Measurements from ENCODE around the gene FAM186B.
A peak's percentile ranks its signal among the peaks of the same experiment; 100 is the strongest.

FAM186B gene

DNA sequence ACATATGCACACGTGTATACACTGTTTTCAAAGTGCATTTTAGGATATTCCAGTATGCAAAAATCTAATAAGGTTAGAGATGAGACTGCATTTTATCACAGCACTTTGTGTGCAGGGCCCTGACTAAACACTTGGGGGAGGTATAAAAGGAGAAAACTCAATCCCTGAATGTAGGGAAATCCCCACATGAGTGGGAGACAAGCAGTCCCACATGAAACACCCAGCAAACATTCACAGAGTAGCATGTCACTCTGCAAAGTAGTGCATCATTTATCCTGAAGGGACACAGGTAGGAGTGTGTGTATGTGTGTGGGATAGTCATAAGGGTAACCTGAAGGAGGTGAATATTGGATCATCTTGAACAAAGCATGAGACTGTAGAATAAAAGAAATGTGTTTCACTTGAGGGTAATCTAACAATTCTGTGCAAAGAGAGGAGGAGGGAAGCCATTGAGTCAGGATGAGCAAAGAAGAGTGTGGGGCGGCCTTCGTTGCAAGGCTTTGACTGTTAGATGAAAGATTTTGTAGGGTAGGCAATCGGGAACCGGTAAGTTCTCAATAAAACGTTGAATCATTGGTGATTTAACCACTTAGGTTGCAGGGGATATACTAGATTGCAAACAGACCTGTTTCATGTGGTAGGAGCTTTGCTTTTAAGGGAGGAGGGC is 20.9 kb upstream of the FAM186B start:
- TF ChIP-seq ZFX (IDR thresholded peaks at IDR 0.05; ENCODE audit: borderline replicate concordance): no peak
- TF ChIP-seq, protein P1, sequence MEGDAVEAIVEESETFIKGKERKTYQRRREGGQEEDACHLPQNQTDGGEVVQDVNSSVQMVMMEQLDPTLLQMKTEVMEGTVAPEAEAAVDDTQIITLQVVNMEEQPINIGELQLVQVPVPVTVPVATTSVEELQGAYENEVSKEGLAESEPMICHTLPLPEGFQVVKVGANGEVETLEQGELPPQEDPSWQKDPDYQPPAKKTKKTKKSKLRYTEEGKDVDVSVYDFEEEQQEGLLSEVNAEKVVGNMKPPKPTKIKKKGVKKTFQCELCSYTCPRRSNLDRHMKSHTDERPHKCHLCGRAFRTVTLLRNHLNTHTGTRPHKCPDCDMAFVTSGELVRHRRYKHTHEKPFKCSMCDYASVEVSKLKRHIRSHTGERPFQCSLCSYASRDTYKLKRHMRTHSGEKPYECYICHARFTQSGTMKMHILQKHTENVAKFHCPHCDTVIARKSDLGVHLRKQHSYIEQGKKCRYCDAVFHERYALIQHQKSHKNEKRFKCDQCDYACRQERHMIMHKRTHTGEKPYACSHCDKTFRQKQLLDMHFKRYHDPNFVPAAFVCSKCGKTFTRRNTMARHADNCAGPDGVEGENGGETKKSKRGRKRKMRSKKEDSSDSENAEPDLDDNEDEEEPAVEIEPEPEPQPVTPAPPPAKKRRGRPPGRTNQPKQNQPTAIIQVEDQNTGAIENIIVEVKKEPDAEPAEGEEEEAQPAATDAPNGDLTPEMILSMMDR (IDR thresholded peaks at IDR 0.05): no peak

DNA sequence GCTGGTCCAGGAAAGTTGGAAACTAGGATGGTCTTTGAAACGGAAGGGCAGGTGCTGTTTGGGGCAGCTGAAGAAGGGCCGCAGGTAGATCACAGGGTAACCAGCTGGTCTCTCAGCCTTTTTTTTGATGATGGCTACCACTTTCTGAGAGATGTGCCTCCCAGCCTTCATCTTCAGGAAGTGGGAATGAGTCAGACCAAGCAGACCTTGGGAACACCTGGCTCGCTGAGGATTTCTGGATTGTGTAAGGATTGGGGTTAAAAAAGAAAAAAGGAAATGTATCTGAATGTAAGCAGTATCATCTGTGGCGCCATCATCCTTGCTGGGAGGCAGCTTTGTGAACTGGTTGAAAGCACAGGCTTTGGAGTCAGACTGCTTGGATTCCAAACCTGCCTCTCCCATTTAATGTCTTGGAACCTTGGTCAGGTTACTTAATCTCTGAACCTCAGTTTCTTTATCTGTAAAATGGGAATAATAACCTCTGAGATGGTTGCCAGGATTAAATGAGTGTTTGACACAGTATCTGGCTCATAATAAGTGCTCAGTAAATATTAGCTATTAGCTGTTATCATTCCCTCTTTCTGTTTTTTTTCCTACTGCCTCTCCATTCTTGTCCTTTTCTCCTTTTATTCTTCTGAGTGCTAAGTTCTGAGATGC is 19.6 kb upstream of the FAM186B start:
- H3K27ac ChIP-seq: peak overlapping the region; percentile 78
- TF ChIP-seq, protein P1 (IDR thresholded peaks at IDR 0.05): no peak
- no peak for TF ChIP-seq ZFX (IDR thresholded peaks at IDR 0.05; ENCODE audit: borderline replicate concordance)

More for the DNA sequence above, 20.9 kb upstream of the FAM186B start:
- H3K27ac ChIP-seq: no peak overlapping the region

DNA sequence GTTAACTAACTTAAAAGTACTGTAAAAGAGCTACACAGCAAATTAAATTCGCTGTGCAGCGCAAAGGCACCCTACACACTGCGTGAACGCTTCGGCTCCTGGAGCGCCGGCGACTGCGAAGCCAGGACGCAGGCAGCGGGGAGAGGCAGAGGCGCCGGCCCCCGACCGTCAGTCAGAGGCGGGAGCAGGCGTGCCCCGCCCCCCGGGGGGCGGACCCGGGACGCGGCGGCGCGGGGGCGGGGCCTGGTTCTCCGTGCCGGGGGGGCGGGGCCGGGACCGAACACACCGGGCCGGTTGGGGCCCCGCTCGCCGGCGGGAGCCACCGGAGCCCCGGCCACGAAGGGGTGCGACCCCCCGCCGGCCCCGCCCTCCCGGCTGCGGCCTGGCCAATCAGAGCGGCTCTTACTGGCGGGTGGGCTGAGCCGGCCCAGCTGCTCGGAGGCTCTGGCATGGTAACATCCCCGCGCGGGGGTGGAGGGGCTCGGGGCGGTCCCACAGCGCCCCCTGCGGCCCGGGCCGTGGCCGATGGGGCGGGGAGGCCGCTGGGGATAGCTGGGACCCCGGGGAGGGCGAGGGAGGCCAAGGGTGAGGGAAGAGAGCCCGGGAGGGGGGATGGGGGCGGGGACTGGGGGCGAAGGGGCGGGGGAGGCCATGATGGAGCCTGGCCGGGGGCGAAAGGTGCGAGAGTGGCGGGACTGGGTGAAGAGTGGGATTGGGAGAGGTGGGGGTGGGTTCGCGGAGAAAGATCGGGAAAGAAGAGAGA is 17.9 kb upstream of the FAM186B start, which contains the start of gene PRPF40B:
TSS of gene PRPF40B (plus strand) at position 420 of the 763 bp plus-strand sequence. CDS start at position 450, 30 bp downstream.
- no peak for TF ChIP-seq ZFX (IDR thresholded peaks at IDR 0.05; ENCODE audit: borderline replicate concordance)
- TF ChIP-seq, protein P1 (IDR thresholded peaks at IDR 0.05): peak; percentile 81

DNA sequence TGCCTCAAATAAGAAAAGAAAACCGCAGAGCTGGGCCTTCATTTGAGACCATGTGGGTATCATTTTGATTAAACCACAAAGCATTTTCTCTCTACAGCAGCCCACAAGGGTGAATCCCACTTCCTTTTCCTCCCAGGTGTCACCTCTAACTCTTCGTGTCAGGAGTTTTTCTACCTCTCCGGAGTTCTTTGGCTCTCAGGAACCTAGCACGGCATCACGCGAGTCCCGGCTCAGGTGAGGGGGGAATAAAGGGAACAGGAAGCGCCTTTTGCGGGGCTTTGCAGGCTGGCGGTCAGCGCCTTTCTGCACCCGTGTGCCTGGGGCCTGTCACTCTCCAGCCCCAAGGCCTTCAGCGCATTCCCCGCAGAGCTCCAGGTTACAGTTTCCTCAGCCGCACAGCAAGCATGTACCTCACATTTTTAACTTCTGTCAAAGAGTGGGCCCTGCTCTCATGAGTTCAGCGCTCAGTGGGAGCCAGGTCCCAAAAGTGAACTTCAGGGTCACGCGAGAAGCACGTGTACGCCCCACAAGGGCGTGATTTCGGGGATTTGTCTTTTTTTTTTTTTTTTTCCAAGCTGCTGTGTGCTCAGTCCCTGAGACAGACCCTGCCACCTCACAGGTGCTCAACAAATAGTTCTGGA is 17.2 kb upstream of the FAM186B start:
- TF ChIP-seq, protein P1 (IDR thresholded peaks at IDR 0.05): no peak
- peak overlapping the region; percentile 78 for H3K27ac ChIP-seq

More for the DNA sequence above, 17.9 kb upstream of the FAM186B start, which contains the start of gene PRPF40B:
- peak within 1 kb of the TSS; percentile 78 for H3K27ac ChIP-seq

DNA sequence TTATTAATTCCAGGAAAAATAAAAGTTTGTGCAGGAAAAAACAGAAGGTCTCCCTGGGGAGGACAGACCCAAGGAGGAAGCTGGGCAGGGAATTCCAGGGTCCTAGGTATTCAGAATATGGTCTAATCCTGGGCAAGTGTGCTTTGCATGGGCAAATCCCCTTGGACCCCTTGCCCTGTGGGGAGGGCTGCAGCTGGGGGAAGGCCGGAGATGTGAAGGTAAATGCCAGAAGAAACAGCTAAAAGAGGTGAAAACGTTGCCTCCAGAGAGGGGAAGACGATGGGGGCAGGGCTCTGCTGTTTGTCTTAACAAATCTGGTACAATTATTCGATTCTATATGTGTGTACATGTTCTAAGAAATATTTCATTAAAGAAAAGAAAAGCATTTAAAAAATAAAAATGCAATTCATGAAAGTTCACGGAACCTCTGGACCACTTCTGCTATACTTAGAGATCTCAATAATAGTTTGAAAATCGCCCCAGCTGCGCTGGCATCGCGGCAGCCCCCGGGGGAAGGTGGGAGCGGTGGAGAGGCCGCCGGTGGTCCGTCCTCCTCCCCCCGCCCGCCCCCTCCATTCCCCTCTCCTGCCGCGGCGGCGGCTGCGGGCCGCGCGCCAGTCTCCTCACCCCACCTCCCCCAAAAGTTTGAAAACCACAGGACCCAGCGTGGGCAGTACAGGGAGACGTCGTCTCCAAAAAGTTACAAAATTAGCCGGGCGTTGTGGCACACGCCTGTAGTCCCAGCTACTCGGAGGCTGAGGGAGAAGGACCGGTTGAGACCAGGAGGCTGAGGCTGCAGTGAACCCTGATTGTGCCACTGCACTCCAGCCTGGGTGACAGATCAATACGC is 16.4 kb upstream of the FAM186B start:
- H3K27ac ChIP-seq: peak overlapping the region; percentile 78
- TF ChIP-seq, protein P1 (IDR thresholded peaks at IDR 0.05): no peak
- TF ChIP-seq ZFX (IDR thresholded peaks at IDR 0.05; ENCODE audit: borderline replicate concordance): no peak

DNA sequence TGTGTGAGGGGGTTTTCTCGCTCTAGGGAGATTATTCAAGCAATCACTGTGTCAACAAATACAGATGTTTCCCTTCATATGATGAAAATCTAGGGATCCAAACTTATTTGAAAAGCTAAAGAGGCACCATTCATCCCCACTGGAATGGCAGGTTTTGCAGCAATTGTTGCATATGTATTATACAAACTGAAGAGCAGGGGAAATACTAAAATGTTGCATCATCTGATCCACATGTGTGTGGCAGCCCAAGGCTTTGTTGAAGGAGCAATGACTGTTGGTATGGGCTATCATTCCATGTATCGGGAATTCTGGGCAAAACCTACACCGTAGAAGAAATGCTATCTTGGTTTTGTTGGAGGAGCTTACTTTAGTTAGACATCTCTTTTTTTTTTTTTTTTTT is 13.8 kb upstream of the FAM186B start:
- no peak overlapping the region for H3K27ac ChIP-seq
- TF ChIP-seq ZFX (IDR thresholded peaks at IDR 0.05; ENCODE audit: borderline replicate concordance): no peak
- TF ChIP-seq, protein P1 (IDR thresholded peaks at IDR 0.05): no peak

Data from 22Rv1 (cell line).